KMS-11 (cell line): ENCODE results near the gene OR2V2.

Experiments
- H2AFZ ChIP-seq: fragments of 200-600 bp; sonication (generic); 2 replicates; pipeline ENCODE4 v1.6.1; 2016; ENCODE audit warnings: antibody characterized with exemption, mixed run types, low read depth
- H3K27ac ChIP-seq: fragments of 200-600 bp; sonication (generic); 2 replicates; pipeline ENCODE4 v1.6.1; 2016; ENCODE audit warnings: mild to moderate bottlenecking, mixed run types
- H3K27me3 ChIP-seq: fragments of 200-600 bp; sonication (generic); 2 replicates; pipeline ENCODE4 v1.6.1; 2017; ENCODE audit warnings: mild to moderate bottlenecking, low read depth, mixed run types, moderate library complexity; ENCODE audit not compliant: insufficient read depth
- H3K36me3 ChIP-seq: fragments of 200-600 bp; sonication (generic); 2 replicates; pipeline ENCODE4 v1.6.1; 2017; ENCODE audit warnings: mild to moderate bottlenecking, mixed run types; ENCODE audit not compliant: insufficient read depth
- H3K4me1 ChIP-seq: fragments of 200-600 bp; sonication (generic); 2 replicates; pipeline ENCODE4 v1.6.1; 2016; ENCODE audit warnings: mild to moderate bottlenecking, low read depth, mixed run types; ENCODE audit not compliant: poor library complexity, severe bottlenecking
- H3K4me2 ChIP-seq: fragments of 200-600 bp; sonication (generic); 2 replicates; pipeline ENCODE4 v1.7.0; 2016; ENCODE audit warnings: mild to moderate bottlenecking, mixed run types
- H3K4me3 ChIP-seq: fragments of 200-600 bp; sonication (generic); IDR thresholded peaks from 2 replicates; pipeline ENCODE4 v1.6.1; 2017; ENCODE audit warnings: low read depth, low read length, mixed read lengths; ENCODE audit not compliant: insufficient read depth
- H3K79me2 ChIP-seq: fragments of 200-600 bp; sonication (generic); 2 replicates; pipeline ENCODE4 v1.6.1; 2016; ENCODE audit warnings: low read depth, mixed run types; ENCODE audit not compliant: insufficient read depth
- H3K9ac ChIP-seq: fragments of 200-600 bp; sonication (generic); 2 replicates; pipeline ENCODE4 v1.6.1; 2016; ENCODE audit warnings: mild to moderate bottlenecking, mixed run types
- H4K20me1 ChIP-seq: fragments of 200-600 bp; sonication (generic); 2 replicates; pipeline ENCODE4 v1.6.1; 2016; ENCODE audit warnings: mild to moderate bottlenecking, mixed run types; ENCODE audit not compliant: insufficient read depth
- CTCF ChIP-seq: fragments of 200-600 bp; sonication (generic); conservative IDR thresholded peaks from 2 replicates; pipeline ENCODE4 v1.6.1; 2017; ENCODE audit warnings: low read depth, mild to moderate bottlenecking, antibody characterized with exemption, low read length, moderate library complexity, mixed read lengths

The OR2V2 gene

GRCh38 chr5:181184845-181185216 is 37.4 kb downstream of the OR2V2 start:
- Histone ChIP-seq H3K9ac (peak overlapping the region; percentile 83), H3K79me2 (no peaks in the 10 kb centered on the region), H4K20me1 (no peaks in the 10 kb centered on the region), H2AFZ (peak overlapping the region; percentile 91), H3K4me1 (peaks cover 31% of the 10 kb centered on the region), H3K27ac (peak overlapping the region; percentile 95), H3K4me2 (peak overlapping the region; percentile 68), H3K36me3 (no peaks in the 10 kb centered on the region), H3K4me3 (no peak overlapping the region), H3K27me3 (no peaks in the 10 kb centered on the region)
- no peak for TF ChIP-seq CTCF

GRCh38 chr5:181185560-181185959 is 38.2 kb downstream of the OR2V2 start:
- Histone ChIP-seq H3K4me1 (peaks cover 24% of the 10 kb centered on the region), H3K27me3 (no peaks in the 10 kb centered on the region), H3K27ac (peak overlapping the region; percentile 95; the same call in 1 of the 2 replicates), H4K20me1 (no peaks in the 10 kb centered on the region), H3K4me3 (no peak overlapping the region), H2AFZ (no peak overlapping the region), H3K9ac (no peak overlapping the region), H3K79me2 (no peaks in the 10 kb centered on the region), H3K4me2 (no peak overlapping the region), H3K36me3 (no peaks in the 10 kb centered on the region)
- no peak for TF ChIP-seq CTCF

- H4K20me1 ChIP-seq, result no peaks in the 10 kb centered on the region
- no peaks in the 10 kb centered on the region for H3K27me3 ChIP-seq
- H3K9ac ChIP-seq, result no peak overlapping the region
- H3K4me2 ChIP-seq, result no peak overlapping the region; the same call in 1 of the 2 replicates
- H3K36me3 ChIP-seq, result no peaks in the 10 kb centered on the region
- TF ChIP-seq CTCF, result no peak
- no peaks in the 10 kb centered on the region for H3K79me2 ChIP-seq
- H2AFZ ChIP-seq, result no peak overlapping the region
- no peak overlapping the region for H3K4me3 ChIP-seq
- peaks cover 19% of the 10 kb centered on the region for H3K4me1 ChIP-seq
- no peak overlapping the region for H3K27ac ChIP-seq
Measured at GRCh38 chr5:181186022-181186421, 38.6 kb downstream of the OR2V2 start.

GRCh38 chr5:181186986-181187499 is 39.7 kb downstream of the OR2V2 start:
- H3K4me1 ChIP-seq, result peaks cover 14% of the 10 kb centered on the region
- TF ChIP-seq CTCF, result no peak
- no peaks in the 10 kb centered on the region for H3K27me3 ChIP-seq
- H3K27ac ChIP-seq, result peak overlapping the region; percentile 57
- H4K20me1 ChIP-seq, result no peaks in the 10 kb centered on the region
- no peak overlapping the region for H3K4me3 ChIP-seq
- H3K4me2 ChIP-seq, result peak overlapping the region; percentile 40
- H3K79me2 ChIP-seq, result no peaks in the 10 kb centered on the region
- H3K9ac ChIP-seq, result peak overlapping the region; percentile 52; the same call in 1 of the 2 replicates
- no peaks in the 10 kb centered on the region for H3K36me3 ChIP-seq
- peak overlapping the region; percentile 60; the same call in 1 of the 2 replicates for H2AFZ ChIP-seq
